Measurements from ENCODE around the gene CHST9. TPM values are rescaled to one million over a fixed set of nuclear protein-coding genes. Genes with fewer than 3 reads are reported as not detected.

CHST9 gene
- total and polyA plus RNA-seq, 2 experiments from 2014 or later: 15.5 to 16.8 TPM

DNA sequence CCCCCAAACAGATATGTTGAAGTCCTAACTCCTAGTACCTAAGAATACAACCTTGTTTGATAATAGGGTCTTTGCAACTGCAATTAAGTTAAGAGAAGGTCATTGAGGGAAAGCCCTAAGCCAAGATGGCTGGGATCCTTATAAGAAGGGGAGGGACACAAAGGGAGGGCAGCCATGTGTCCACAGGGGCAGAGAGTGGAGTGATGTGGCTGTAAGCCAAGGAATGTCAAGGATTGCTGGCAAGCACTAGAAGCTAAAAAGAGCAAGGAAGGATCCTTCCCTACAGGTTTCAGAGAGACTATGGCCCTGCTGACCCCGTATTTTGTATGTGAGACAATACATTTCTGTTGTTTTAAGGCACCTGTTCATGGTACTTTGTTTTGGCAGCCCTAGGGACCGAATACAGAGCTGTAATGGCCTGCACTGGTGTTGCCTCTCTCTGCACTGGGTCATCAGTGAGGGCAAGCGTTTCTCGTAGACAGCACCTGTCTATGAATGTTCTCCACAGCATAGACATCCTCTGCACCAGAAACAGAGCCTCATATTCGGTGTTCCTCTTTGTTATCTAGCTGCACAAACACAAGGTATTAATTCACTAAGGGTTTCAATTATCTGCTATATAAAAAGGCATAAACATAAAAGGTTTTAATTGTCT, 244.2 kb downstream of the CHST9 start:
- Histone ChIP-seq H3K4me3 (no peak overlapping the region), H2AFZ (no peak overlapping the region), H4K20me1 (replicated peaks; ENCODE audit: insufficient read depth) (no peaks in the 10 kb centered on the region), H3K9me2 (ENCODE audit: insufficient read depth) (no peaks in the 10 kb centered on the region; the same call in 1 of the 2 replicates), H3K27me3 (ENCODE audit: insufficient read depth) (no peaks in the 10 kb centered on the region), H3K27ac (ENCODE audit: low read depth) (no peak overlapping the region), H3K36me3 (ENCODE audit: insufficient read depth) (no peaks in the 10 kb centered on the region), H3K4me1 (ENCODE audit: insufficient read depth) (no peaks in the 10 kb centered on the region), H3K4me2 (no peak overlapping the region), H3K79me2 (replicated peaks; ENCODE audit: insufficient read depth) (no peaks in the 10 kb centered on the region), H3F3A (replicated peaks; ENCODE audit: low read depth) (no peaks in the 10 kb centered on the region)
- H3K36me3 Mint-ChIP-seq (ENCODE audit: low read depth): peaks cover 4% of the 10 kb centered on the region; the same call in 1 of the 3 replicates
- no peak overlapping the region for H3K27ac Mint-ChIP-seq
- no peak for TF ChIP-seq STAT1 (IDR thresholded peaks at IDR 0.05; ENCODE audit: unreplicated experiment)
- no peak for TF ChIP-seq ZNF331 (CRISPR knock-in tag; IDR thresholded peaks at IDR 0.05; ENCODE audit: low read depth)
- no peak for TF ChIP-seq POLR2AphosphoS5 (IDR thresholded peaks at IDR 0.05; ENCODE audit: low read depth)
- TF ChIP-seq, protein P1, sequence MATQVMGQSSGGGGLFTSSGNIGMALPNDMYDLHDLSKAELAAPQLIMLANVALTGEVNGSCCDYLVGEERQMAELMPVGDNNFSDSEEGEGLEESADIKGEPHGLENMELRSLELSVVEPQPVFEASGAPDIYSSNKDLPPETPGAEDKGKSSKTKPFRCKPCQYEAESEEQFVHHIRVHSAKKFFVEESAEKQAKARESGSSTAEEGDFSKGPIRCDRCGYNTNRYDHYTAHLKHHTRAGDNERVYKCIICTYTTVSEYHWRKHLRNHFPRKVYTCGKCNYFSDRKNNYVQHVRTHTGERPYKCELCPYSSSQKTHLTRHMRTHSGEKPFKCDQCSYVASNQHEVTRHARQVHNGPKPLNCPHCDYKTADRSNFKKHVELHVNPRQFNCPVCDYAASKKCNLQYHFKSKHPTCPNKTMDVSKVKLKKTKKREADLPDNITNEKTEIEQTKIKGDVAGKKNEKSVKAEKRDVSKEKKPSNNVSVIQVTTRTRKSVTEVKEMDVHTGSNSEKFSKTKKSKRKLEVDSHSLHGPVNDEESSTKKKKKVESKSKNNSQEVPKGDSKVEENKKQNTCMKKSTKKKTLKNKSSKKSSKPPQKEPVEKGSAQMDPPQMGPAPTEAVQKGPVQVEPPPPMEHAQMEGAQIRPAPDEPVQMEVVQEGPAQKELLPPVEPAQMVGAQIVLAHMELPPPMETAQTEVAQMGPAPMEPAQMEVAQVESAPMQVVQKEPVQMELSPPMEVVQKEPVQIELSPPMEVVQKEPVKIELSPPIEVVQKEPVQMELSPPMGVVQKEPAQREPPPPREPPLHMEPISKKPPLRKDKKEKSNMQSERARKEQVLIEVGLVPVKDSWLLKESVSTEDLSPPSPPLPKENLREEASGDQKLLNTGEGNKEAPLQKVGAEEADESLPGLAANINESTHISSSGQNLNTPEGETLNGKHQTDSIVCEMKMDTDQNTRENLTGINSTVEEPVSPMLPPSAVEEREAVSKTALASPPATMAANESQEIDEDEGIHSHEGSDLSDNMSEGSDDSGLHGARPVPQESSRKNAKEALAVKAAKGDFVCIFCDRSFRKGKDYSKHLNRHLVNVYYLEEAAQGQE (IDR thresholded peaks at IDR 0.05; ENCODE audit: unreplicated experiment): no peak
- TF ChIP-seq JUNB (IDR thresholded peaks at IDR 0.05; ENCODE audit: unreplicated experiment): no peak
- TF ChIP-seq, protein P2, sequence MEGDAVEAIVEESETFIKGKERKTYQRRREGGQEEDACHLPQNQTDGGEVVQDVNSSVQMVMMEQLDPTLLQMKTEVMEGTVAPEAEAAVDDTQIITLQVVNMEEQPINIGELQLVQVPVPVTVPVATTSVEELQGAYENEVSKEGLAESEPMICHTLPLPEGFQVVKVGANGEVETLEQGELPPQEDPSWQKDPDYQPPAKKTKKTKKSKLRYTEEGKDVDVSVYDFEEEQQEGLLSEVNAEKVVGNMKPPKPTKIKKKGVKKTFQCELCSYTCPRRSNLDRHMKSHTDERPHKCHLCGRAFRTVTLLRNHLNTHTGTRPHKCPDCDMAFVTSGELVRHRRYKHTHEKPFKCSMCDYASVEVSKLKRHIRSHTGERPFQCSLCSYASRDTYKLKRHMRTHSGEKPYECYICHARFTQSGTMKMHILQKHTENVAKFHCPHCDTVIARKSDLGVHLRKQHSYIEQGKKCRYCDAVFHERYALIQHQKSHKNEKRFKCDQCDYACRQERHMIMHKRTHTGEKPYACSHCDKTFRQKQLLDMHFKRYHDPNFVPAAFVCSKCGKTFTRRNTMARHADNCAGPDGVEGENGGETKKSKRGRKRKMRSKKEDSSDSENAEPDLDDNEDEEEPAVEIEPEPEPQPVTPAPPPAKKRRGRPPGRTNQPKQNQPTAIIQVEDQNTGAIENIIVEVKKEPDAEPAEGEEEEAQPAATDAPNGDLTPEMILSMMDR (conservative IDR thresholded peaks at IDR 0.05; ENCODE audit: low read depth in 2 of 2): no peak
- no peak for TF ChIP-seq EZH2 (IDR thresholded peaks at IDR 0.05; ENCODE audit: low read depth, unreplicated experiment)
- TF ChIP-seq NANOG (IDR thresholded peaks at IDR 0.05; ENCODE audit: borderline replicate concordance): no peak
- TF ChIP-seq, protein P3, sequence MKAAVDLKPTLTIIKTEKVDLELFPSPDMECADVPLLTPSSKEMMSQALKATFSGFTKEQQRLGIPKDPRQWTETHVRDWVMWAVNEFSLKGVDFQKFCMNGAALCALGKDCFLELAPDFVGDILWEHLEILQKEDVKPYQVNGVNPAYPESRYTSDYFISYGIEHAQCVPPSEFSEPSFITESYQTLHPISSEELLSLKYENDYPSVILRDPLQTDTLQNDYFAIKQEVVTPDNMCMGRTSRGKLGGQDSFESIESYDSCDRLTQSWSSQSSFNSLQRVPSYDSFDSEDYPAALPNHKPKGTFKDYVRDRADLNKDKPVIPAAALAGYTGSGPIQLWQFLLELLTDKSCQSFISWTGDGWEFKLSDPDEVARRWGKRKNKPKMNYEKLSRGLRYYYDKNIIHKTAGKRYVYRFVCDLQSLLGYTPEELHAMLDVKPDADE (IDR thresholded peaks at IDR 0.05): no peak
- TF ChIP-seq EZH2phosphoT487 (IDR thresholded peaks at IDR 0.05; ENCODE audit: unreplicated experiment): no peak
- TF ChIP-seq, protein P4, sequence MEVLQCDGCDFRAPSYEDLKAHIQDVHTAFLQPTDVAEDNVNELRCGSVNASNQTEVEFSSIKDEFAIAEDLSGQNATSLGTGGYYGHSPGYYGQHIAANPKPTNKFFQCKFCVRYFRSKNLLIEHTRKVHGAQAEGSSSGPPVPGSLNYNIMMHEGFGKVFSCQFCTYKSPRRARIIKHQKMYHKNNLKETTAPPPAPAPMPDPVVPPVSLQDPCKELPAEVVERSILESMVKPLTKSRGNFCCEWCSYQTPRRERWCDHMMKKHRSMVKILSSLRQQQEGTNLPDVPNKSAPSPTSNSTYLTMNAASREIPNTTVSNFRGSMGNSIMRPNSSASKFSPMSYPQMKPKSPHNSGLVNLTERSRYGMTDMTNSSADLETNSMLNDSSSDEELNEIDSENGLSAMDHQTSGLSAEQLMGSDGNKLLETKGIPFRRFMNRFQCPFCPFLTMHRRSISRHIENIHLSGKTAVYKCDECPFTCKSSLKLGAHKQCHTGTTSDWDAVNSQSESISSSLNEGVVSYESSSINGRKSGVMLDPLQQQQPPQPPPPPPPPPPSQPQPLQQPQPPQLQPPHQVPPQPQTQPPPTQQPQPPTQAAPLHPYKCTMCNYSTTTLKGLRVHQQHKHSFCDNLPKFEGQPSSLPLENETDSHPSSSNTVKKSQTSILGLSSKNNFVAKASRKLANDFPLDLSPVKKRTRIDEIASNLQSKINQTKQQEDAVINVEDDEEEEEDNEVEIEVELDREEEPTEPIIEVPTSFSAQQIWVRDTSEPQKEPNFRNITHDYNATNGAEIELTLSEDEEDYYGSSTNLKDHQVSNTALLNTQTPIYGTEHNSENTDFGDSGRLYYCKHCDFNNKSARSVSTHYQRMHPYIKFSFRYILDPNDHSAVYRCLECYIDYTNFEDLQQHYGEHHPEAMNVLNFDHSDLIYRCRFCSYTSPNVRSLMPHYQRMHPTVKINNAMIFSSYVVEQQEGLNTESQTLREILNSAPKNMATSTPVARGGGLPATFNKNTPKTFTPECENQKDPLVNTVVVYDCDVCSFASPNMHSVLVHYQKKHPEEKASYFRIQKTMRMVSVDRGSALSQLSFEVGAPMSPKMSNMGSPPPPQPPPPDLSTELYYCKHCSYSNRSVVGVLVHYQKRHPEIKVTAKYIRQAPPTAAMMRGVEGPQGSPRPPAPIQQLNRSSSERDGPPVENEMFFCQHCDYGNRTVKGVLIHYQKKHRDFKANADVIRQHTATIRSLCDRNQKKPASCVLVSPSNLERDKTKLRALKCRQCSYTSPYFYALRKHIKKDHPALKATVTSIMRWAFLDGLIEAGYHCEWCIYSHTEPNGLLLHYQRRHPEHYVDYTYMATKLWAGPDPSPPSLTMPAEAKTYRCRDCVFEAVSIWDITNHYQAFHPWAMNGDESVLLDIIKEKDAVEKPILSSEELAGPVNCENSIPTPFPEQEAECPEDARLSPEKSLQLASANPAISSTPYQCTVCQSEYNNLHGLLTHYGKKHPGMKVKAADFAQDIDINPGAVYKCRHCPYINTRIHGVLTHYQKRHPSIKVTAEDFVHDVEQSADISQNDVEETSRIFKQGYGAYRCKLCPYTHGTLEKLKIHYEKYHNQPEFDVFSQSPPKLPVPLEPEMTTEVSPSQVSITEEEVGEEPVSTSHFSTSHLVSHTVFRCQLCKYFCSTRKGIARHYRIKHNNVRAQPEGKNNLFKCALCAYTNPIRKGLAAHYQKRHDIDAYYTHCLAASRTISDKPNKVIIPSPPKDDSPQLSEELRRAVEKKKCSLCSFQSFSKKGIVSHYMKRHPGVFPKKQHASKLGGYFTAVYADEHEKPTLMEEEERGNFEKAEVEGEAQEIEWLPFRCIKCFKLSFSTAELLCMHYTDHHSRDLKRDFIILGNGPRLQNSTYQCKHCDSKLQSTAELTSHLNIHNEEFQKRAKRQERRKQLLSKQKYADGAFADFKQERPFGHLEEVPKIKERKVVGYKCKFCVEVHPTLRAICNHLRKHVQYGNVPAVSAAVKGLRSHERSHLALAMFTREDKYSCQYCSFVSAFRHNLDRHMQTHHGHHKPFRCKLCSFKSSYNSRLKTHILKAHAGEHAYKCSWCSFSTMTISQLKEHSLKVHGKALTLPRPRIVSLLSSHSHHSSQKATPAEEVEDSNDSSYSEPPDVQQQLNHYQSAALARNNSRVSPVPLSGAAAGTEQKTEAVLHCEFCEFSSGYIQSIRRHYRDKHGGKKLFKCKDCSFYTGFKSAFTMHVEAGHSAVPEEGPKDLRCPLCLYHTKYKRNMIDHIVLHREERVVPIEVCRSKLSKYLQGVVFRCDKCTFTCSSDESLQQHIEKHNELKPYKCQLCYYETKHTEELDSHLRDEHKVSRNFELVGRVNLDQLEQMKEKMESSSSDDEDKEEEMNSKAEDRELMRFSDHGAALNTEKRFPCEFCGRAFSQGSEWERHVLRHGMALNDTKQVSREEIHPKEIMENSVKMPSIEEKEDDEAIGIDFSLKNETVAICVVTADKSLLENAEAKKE (CRISPR knock-in tag; IDR thresholded peaks at IDR 0.05): no peak
- no peak for TF ChIP-seq ZNF114 (CRISPR knock-in tag; IDR thresholded peaks at IDR 0.05)
- TF ChIP-seq CREB1 (CRISPR knock-in tag; IDR thresholded peaks at IDR 0.05; ENCODE audit: low read depth): no peak
- peaks cover 3% of the 10 kb centered on the region for H3K27me3 Mint-ChIP-seq (ENCODE audit: insufficient read depth, low read depth, poor library complexity)
- ATAC-seq: no peak
- no peaks in the 10 kb centered on the region for H3K9me3 Mint-ChIP-seq
- H3K4me1 Mint-ChIP-seq: no peaks in the 10 kb centered on the region
- no peak for DNase-seq (ENCODE audit: low spot score)
- H3K4me3 Mint-ChIP-seq: no peak overlapping the region
